NCI-H1417 (cell line): ENCODE data around the gene MPO.

ENCODE experiments used
- DNase-seq, 3 experiments: peaks; one replicate each; lab custom pipeline; 2025; lab: John Stamatoyannopoulos, UW

MPO gene

GRCh38 chr17:58306131-58306951 is 25.6 kb upstream of the MPO start:
- no peak for DNase-seq

- DNase-seq, result no peak
These were observed 24.9 kb upstream of the MPO start for GRCh38 chr17:58305626-58306025.

- no peak for DNase-seq
These were observed 24.2 kb upstream of the MPO start for GRCh38 chr17:58304750-58305486.

- DNase-seq, result peak; percentile 31 to 69 (median 45)
These were observed 23.4 kb upstream of the MPO start for GRCh38 chr17:58303971-58304749.

GRCh38 chr17:58302919-58303585 is 22.3 kb upstream of the MPO start:
- DNase-seq, result no peak

- DNase-seq, result no peak
These were observed 21.6 kb upstream of the MPO start for GRCh38 chr17:58302171-58302918.

- no peak for DNase-seq
These were observed 20.9 kb upstream of the MPO start for GRCh38 chr17:58301504-58302150.

GRCh38 chr17:58300336-58300735 is 19.6 kb upstream of the MPO start:
- DNase-seq, result no peak

GRCh38 chr17:58294034-58294433 is 13.3 kb upstream of the MPO start:
- DNase-seq, result no peak

GRCh38 chr17:58291246-58291645 is 10.5 kb upstream of the MPO start:
- DNase-seq, result no peak

GRCh38 chr17:58289869-58290268 is 9.1 kb upstream of the MPO start:
- peak in 2 of 3 experiments; percentile 10 to 77 for DNase-seq

GRCh38 chr17:58285422-58285810 is 4.7 kb upstream of the MPO start:
- DNase-seq, result no peak

- DNase-seq, result no peak
These were observed 4.1 kb upstream of the MPO start for GRCh38 chr17:58284613-58285421.

GRCh38 chr17:58283674-58284612 is 3.2 kb upstream of the MPO start:
- no peak for DNase-seq

GRCh38 chr17:58282442-58282841 is 1.7 kb upstream of the MPO start:
- no peak for DNase-seq

GRCh38 chr17:58281511-58282011 is 826 bp upstream of the MPO start:
- DNase-seq, result no peak

GRCh38 chr17:58279736-58280479 is 827 bp downstream of the MPO start:
- DNase-seq, result no peak
